Vagina (tissue), 2 donors: Measurements from ENCODE around the gene ZNF474.

Experiments
- POLR2A ChIP-seq, 2 donors: fragments of 450-650 bp; IDR thresholded peaks; one replicate each; pipeline ENCODE4 v1.6.1; 2017; ENCODE audit warnings: antibody characterized with exemption in 2 of 2, mild to moderate bottlenecking in 2 of 2, moderate library complexity in 2 of 2
- TF ChIP-seq, protein P1 (sequence below), 3 experiments: fragments of 450-650 bp in 2 of 3; fragments of 200-600 bp in 1 of 3; sonication (generic) in 1 of 3; IDR thresholded peaks; one replicate each; pipeline ENCODE4 v1.5.1; 2017 to 2019; ENCODE audit warnings: antibody characterized with exemption in 3 of 3, mild to moderate bottlenecking in 2 of 3, moderate library complexity in 2 of 3

DNA sequence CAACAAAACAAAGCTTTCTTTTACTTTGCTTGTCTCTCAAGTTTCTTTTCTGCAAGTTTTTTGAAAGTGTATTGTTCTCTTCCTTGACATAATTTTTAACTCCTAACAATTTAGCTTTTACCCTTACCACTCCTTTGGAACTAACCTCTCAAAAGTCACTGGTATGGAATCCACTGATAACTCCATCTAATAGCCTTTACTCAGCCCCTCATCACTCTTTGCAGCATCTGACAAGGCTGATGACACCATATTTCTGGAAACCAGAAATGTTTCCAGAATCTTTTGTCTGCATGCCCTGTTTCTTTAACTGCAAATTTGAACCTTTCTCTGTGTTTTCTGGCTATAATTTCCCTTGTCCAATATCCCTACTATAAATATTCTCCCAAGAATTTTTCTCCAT, 46.5 kb downstream of the ZNF474 start:
- TF ChIP-seq, protein P1, sequence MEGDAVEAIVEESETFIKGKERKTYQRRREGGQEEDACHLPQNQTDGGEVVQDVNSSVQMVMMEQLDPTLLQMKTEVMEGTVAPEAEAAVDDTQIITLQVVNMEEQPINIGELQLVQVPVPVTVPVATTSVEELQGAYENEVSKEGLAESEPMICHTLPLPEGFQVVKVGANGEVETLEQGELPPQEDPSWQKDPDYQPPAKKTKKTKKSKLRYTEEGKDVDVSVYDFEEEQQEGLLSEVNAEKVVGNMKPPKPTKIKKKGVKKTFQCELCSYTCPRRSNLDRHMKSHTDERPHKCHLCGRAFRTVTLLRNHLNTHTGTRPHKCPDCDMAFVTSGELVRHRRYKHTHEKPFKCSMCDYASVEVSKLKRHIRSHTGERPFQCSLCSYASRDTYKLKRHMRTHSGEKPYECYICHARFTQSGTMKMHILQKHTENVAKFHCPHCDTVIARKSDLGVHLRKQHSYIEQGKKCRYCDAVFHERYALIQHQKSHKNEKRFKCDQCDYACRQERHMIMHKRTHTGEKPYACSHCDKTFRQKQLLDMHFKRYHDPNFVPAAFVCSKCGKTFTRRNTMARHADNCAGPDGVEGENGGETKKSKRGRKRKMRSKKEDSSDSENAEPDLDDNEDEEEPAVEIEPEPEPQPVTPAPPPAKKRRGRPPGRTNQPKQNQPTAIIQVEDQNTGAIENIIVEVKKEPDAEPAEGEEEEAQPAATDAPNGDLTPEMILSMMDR (IDR thresholded peaks at IDR 0.05) = no peak
- TF ChIP-seq POLR2A (IDR thresholded peaks at IDR 0.05) = no peak
